ENCODE data around the gene AJAP1.

Gene AJAP1

GRCh38 chr1:4801192-4801924 is 146.9 kb downstream of the AJAP1 start:
- TF ChIP-seq CEBPB (IDR thresholded peaks at IDR 0.05) (no peak), TEAD4 (IDR thresholded peaks at IDR 0.05) (no peak), TCF12 (IDR thresholded peaks at IDR 0.05; ENCODE audit: low read depth) (no peak), EP300 (IDR thresholded peaks at IDR 0.05; ENCODE audit: borderline replicate concordance) (no peak), TAF1 (IDR thresholded peaks at IDR 0.05; ENCODE audit: low read depth) (no peak), FOXM1 (IDR thresholded peaks at IDR 0.05; ENCODE audit: borderline replicate concordance, low read depth) (no peak), RAD21 (IDR thresholded peaks at IDR 0.05; ENCODE audit: low read depth) (no peak), MAX (IDR thresholded peaks at IDR 0.05) (no peak), CREB1 (IDR thresholded peaks at IDR 0.05; ENCODE audit: low read depth) (no peak), EGR1 (IDR thresholded peaks at IDR 0.05) (no peak)

- TF ChIP-seq EGR1 (IDR thresholded peaks at IDR 0.05) (no peak), REST (IDR thresholded peaks at IDR 0.05; ENCODE audit: low read depth) (no peak), TEAD4 (IDR thresholded peaks at IDR 0.05) (no peak), YY1 (IDR thresholded peaks at IDR 0.05; ENCODE audit: low read depth) (no peak), USF1 (IDR thresholded peaks at IDR 0.05) (no peak), RAD21 (IDR thresholded peaks at IDR 0.05; ENCODE audit: low read depth) (no peak), ZBTB7A (IDR thresholded peaks at IDR 0.05; ENCODE audit: low read depth) (no peak), CREB1 (IDR thresholded peaks at IDR 0.05; ENCODE audit: low read depth) (no peak), TCF12 (IDR thresholded peaks at IDR 0.05; ENCODE audit: low read depth) (no peak), TAF1 (IDR thresholded peaks at IDR 0.05; ENCODE audit: low read depth) (no peak), MAX (IDR thresholded peaks at IDR 0.05) (no peak), CEBPB (IDR thresholded peaks at IDR 0.05) (no peak), FOXM1 (IDR thresholded peaks at IDR 0.05; ENCODE audit: borderline replicate concordance, low read depth) (no peak), NFIC (IDR thresholded peaks at IDR 0.05) (no peak), EP300 (IDR thresholded peaks at IDR 0.05; ENCODE audit: borderline replicate concordance) (no peak)
Measured at GRCh38 chr1:4802024-4802423, 147.6 kb downstream of the AJAP1 start.

GRCh38 chr1:4803335-4803734 is 148.9 kb downstream of the AJAP1 start:
- no peak for TF ChIP-seq FOXM1 (IDR thresholded peaks at IDR 0.05; ENCODE audit: borderline replicate concordance, low read depth)
- TF ChIP-seq CREB1 (IDR thresholded peaks at IDR 0.05; ENCODE audit: low read depth): no peak
- TF ChIP-seq NFIC (IDR thresholded peaks at IDR 0.05): no peak
- no peak for TF ChIP-seq EGR1 (IDR thresholded peaks at IDR 0.05)
- TF ChIP-seq YY1 (IDR thresholded peaks at IDR 0.05; ENCODE audit: low read depth): no peak
- no peak for TF ChIP-seq REST (IDR thresholded peaks at IDR 0.05; ENCODE audit: low read depth)
- no peak for TF ChIP-seq CEBPB (IDR thresholded peaks at IDR 0.05)
- no peak for TF ChIP-seq USF1 (IDR thresholded peaks at IDR 0.05)
- no peak for TF ChIP-seq TCF12 (IDR thresholded peaks at IDR 0.05; ENCODE audit: low read depth)
- TF ChIP-seq MAX (IDR thresholded peaks at IDR 0.05): no peak
- no peak for TF ChIP-seq TAF1 (IDR thresholded peaks at IDR 0.05; ENCODE audit: low read depth)
- TF ChIP-seq EP300 (IDR thresholded peaks at IDR 0.05; ENCODE audit: borderline replicate concordance): no peak
- no peak for TF ChIP-seq TEAD4 (IDR thresholded peaks at IDR 0.05)
- TF ChIP-seq ZBTB7A (IDR thresholded peaks at IDR 0.05; ENCODE audit: low read depth): no peak
- TF ChIP-seq RAD21 (IDR thresholded peaks at IDR 0.05; ENCODE audit: low read depth): no peak

- no peak for TF ChIP-seq EGR1 (IDR thresholded peaks at IDR 0.05)
- no peak for TF ChIP-seq CREB1 (IDR thresholded peaks at IDR 0.05; ENCODE audit: low read depth)
- TF ChIP-seq TCF12 (IDR thresholded peaks at IDR 0.05; ENCODE audit: low read depth): no peak
- TF ChIP-seq RAD21 (IDR thresholded peaks at IDR 0.05; ENCODE audit: low read depth): no peak
- no peak for TF ChIP-seq MAX (IDR thresholded peaks at IDR 0.05)
- no peak for TF ChIP-seq FOXM1 (IDR thresholded peaks at IDR 0.05; ENCODE audit: borderline replicate concordance, low read depth)
- TF ChIP-seq TEAD4 (IDR thresholded peaks at IDR 0.05): no peak
- no peak for TF ChIP-seq NFIC (IDR thresholded peaks at IDR 0.05)
- no peak for TF ChIP-seq ZBTB7A (IDR thresholded peaks at IDR 0.05; ENCODE audit: low read depth)
- no peak for TF ChIP-seq EP300 (IDR thresholded peaks at IDR 0.05; ENCODE audit: borderline replicate concordance)
- no peak for TF ChIP-seq CEBPB (IDR thresholded peaks at IDR 0.05)
- no peak for TF ChIP-seq TAF1 (IDR thresholded peaks at IDR 0.05; ENCODE audit: low read depth)
Measured at GRCh38 chr1:4805987-4806386, 151.6 kb downstream of the AJAP1 start.

GRCh38 chr1:4820543-4820942 is 166.1 kb downstream of the AJAP1 start:
- TF ChIP-seq FOXM1 (IDR thresholded peaks at IDR 0.05; ENCODE audit: borderline replicate concordance, low read depth): no peak
- TF ChIP-seq USF1 (IDR thresholded peaks at IDR 0.05): no peak

Data from Ishikawa (cell line).